ENCODE measurements around the gene PTPN14.

PTPN14 gene

DNA sequence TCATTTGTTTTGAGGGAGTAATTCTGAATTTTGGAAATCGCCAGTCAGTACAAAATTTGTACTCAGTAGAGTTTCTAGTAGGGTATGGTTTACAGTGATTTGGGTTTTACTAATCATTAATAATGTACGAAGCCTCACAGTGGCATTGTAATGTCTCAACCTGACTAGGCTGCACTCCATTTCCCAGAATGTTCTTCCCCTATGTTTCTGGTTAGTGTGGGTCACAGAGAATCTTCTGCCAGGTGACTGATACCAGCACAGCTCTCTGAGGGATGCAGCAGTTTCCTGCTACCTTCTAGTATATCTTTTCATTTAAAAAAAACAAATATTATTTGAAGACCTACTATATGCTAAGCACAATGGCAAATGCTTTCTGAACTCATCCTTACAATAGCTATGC is 112.9 kb downstream of the PTPN14 start:
- peak overlapping the region; percentile 76; the same call in 1 of the 2 replicates for H3K4me2 ChIP-seq (ENCODE audit: low read depth, low read length)
- H3K27me3 ChIP-seq (replicated peaks; ENCODE audit: insufficient read depth, low read length): no peaks in the 10 kb centered on the region; the same call in 1 of the 2 replicates
- TF ChIP-seq EZH2 (optimal IDR thresholded peaks at IDR 0.05; ENCODE audit: low read depth, low read length) (no peak), EZH2phosphoT487 (IDR thresholded peaks at IDR 0.05; ENCODE audit: low read length) (no peak), CTCF (IDR thresholded peaks at IDR 0.05; ENCODE audit: low read length) (no peak)
- no peak overlapping the region for H3K4me3 ChIP-seq (ENCODE audit: low read length)
- H3K9me3 ChIP-seq (replicated peaks; ENCODE audit: insufficient read depth, low read length): no peaks in the 10 kb centered on the region
- H3F3A ChIP-seq (ENCODE audit: insufficient read depth, low read length): peaks cover 20% of the 10 kb centered on the region
- peaks cover 19% of the 10 kb centered on the region for H3K4me1 ChIP-seq (ENCODE audit: low read length)
- peak overlapping the region; percentile 36; the same call in 1 of the 2 replicates for H3K9ac ChIP-seq (ENCODE audit: low read length)
- no peak for DNase-seq
- peak overlapping the region; percentile 28; the same call in 1 of the 2 replicates for H2AFZ ChIP-seq (ENCODE audit: low read length)
- H3K36me3 ChIP-seq (replicated peaks; ENCODE audit: insufficient read depth, low read length): no peaks in the 10 kb centered on the region
- H3K79me2 ChIP-seq (ENCODE audit: low read length): no peaks in the 10 kb centered on the region
- no peaks in the 10 kb centered on the region for H3K9me2 ChIP-seq (replicated peaks; ENCODE audit: insufficient read depth, low read length)
- H4K20me1 ChIP-seq (ENCODE audit: insufficient read depth, low read length): no peaks in the 10 kb centered on the region
- H3K27ac ChIP-seq (ENCODE audit: low read length): no peak overlapping the region

- DNase-seq: no peak
- Histone ChIP-seq H3K79me2 (ENCODE audit: low read length) (no peaks in the 10 kb centered on the region), H3K36me3 (replicated peaks; ENCODE audit: insufficient read depth, low read length) (no peaks in the 10 kb centered on the region), H3K27me3 (replicated peaks; ENCODE audit: insufficient read depth, low read length) (no peaks in the 10 kb centered on the region; the same call in 1 of the 2 replicates), H2AFZ (ENCODE audit: low read length) (no peak overlapping the region), H3K9me2 (replicated peaks; ENCODE audit: insufficient read depth, low read length) (no peaks in the 10 kb centered on the region), H3K4me2 (ENCODE audit: low read depth, low read length) (no peak overlapping the region), H3K9ac (ENCODE audit: low read length) (no peak overlapping the region), H3K9me3 (replicated peaks; ENCODE audit: insufficient read depth, low read length) (no peaks in the 10 kb centered on the region), H3K4me3 (ENCODE audit: low read length) (no peak overlapping the region), H3K27ac (ENCODE audit: low read length) (no peak overlapping the region), H3F3A (ENCODE audit: insufficient read depth, low read length) (peaks cover 20% of the 10 kb centered on the region), H4K20me1 (ENCODE audit: insufficient read depth, low read length) (no peaks in the 10 kb centered on the region), H3K4me1 (ENCODE audit: low read length) (peaks cover 19% of the 10 kb centered on the region)
- TF ChIP-seq EZH2phosphoT487 (IDR thresholded peaks at IDR 0.05; ENCODE audit: low read length) (no peak), CTCF (IDR thresholded peaks at IDR 0.05; ENCODE audit: low read length) (no peak), EZH2 (optimal IDR thresholded peaks at IDR 0.05; ENCODE audit: low read depth, low read length) (no peak)
These were observed 113.3 kb downstream of the PTPN14 start for GRCh38 chr1:214438075-214438474.

DNA sequence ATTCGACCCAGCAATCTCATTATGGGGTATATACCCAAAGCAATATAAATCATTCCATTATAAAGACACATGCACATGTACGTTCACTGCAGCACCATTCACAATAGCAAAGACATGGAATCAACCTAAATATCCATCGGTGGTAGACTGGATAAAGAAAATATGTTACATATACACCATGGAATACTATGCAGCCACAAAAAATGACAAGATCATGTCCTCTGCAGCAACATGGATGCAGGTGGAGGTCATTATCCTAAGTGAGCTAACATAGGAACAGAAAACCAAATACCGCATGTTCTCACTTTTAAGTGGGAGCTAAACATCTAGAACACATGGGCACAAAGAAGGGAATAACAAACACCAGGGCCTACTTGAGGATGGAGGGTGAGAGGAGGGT is 115.5 kb downstream of the PTPN14 start:
- Histone ChIP-seq H4K20me1 (ENCODE audit: insufficient read depth, low read length) (no peaks in the 10 kb centered on the region), H3F3A (ENCODE audit: insufficient read depth, low read length) (peaks cover 20% of the 10 kb centered on the region), H2AFZ (ENCODE audit: low read length) (no peak overlapping the region), H3K27me3 (replicated peaks; ENCODE audit: insufficient read depth, low read length) (no peaks in the 10 kb centered on the region; the same call in 1 of the 2 replicates), H3K79me2 (ENCODE audit: low read length) (no peaks in the 10 kb centered on the region), H3K27ac (ENCODE audit: low read length) (no peak overlapping the region), H3K4me1 (ENCODE audit: low read length) (peaks cover 19% of the 10 kb centered on the region), H3K9me3 (replicated peaks; ENCODE audit: insufficient read depth, low read length) (no peaks in the 10 kb centered on the region), H3K4me2 (ENCODE audit: low read depth, low read length) (no peak overlapping the region), H3K36me3 (replicated peaks; ENCODE audit: insufficient read depth, low read length) (no peaks in the 10 kb centered on the region), H3K9me2 (replicated peaks; ENCODE audit: insufficient read depth, low read length) (no peaks in the 10 kb centered on the region), H3K9ac (ENCODE audit: low read length) (no peak overlapping the region), H3K4me3 (ENCODE audit: low read length) (no peak overlapping the region)
- no peak for DNase-seq
- TF ChIP-seq EZH2phosphoT487 (IDR thresholded peaks at IDR 0.05; ENCODE audit: low read length) (no peak), CTCF (IDR thresholded peaks at IDR 0.05; ENCODE audit: low read length) (no peak), EZH2 (optimal IDR thresholded peaks at IDR 0.05; ENCODE audit: low read depth, low read length) (no peak)
